ENCODE data around the gene CFAP46.

DNA sequence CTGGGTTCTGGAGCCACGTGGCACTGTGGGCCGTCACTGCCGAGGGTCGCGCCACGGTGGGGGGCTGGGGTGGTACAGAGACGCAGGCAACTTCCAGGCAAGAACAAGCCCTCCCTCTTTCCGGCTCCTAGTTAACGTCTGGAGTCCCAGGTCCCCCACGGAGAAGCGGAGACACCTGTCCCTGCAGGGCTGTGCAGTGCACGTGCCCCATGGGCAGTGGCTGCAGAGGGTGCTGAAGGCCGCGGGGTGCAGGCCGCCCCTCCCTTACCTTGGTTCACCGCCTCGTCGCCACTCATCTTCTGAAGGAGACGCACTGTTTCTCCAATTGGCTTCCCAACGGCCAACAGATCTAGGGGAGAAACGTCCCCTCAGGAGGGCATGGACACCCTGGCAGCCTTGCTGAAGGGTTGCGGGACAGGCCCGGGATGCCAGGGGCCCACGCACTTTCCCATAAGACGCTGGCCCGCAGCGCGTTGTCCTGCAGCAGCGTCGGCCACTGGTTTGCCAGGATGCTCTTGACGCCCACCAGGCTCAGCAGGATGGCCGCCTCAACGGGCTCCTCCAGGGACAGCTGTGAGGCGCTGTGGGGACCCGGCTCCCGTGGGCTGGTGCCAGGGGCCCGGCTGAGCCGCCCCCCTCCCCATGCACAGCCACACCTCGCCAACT, 132.1 kb downstream of the CFAP46 start:
- TF ChIP-seq CTCF (IDR thresholded peaks at IDR 0.05; ENCODE audit: low read depth, low read length, missing input control) = no peak
- no peak for TF ChIP-seq TAF1 (conservative IDR thresholded peaks at IDR 0.05)
- TF ChIP-seq REST (IDR thresholded peaks at IDR 0.05) = no peak
- TF ChIP-seq YY1 (IDR thresholded peaks at IDR 0.05) = no peak
- TF ChIP-seq EGR1 (IDR thresholded peaks at IDR 0.05; ENCODE audit: low read depth in 2 of 2) = no peak
- no peak for TF ChIP-seq GABPA (IDR thresholded peaks at IDR 0.05 in 1 of 2, conservative IDR thresholded peaks at IDR 0.05 in 1 of 2)
- no peak for TF ChIP-seq JUND (IDR thresholded peaks at IDR 0.05)
- no peak for TF ChIP-seq RAD21 (IDR thresholded peaks at IDR 0.05)
- TF ChIP-seq MAX (IDR thresholded peaks at IDR 0.05) = no peak
- TF ChIP-seq HNF4A (conservative IDR thresholded peaks at IDR 0.05) = no peak
- no peak for TF ChIP-seq RXRA (IDR thresholded peaks at IDR 0.05)
- TF ChIP-seq, protein P1, sequence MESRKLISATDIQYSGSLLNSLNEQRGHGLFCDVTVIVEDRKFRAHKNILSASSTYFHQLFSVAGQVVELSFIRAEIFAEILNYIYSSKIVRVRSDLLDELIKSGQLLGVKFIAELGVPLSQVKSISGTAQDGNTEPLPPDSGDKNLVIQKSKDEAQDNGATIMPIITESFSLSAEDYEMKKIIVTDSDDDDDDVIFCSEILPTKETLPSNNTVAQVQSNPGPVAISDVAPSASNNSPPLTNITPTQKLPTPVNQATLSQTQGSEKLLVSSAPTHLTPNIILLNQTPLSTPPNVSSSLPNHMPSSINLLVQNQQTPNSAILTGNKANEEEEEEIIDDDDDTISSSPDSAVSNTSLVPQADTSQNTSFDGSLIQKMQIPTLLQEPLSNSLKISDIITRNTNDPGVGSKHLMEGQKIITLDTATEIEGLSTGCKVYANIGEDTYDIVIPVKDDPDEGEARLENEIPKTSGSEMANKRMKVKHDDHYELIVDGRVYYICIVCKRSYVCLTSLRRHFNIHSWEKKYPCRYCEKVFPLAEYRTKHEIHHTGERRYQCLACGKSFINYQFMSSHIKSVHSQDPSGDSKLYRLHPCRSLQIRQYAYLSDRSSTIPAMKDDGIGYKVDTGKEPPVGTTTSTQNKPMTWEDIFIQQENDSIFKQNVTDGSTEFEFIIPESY (IDR thresholded peaks at IDR 0.05) = no peak

All from liver (tissue), 3 donors.